Astrocyte (in vitro differentiated cells and primary cell): ENCODE results near the gene COG7.

Source experiments
- CTCF ChIP-seq: IDR thresholded peaks from 2 replicates; pipeline ENCODE4 v1.5.1; 2011; ENCODE audit warnings: low read depth, mild to moderate bottlenecking, inconsistent platforms, low read length, moderate library complexity; ENCODE audit not compliant: insufficient read depth
- EZH2 ChIP-seq: IDR thresholded peaks from 2 replicates; pipeline ENCODE4 v1.6.1; 2012; ENCODE audit warnings: mild to moderate bottlenecking, low read length, inconsistent platforms; ENCODE audit not compliant: insufficient read depth

- TF ChIP-seq CTCF (no peak), EZH2 (no peak)
Observed at GRCh38 chr16:23448392-23448791, 4.6 kb downstream of the COG7 start.
